Measurements from ENCODE around the gene PHF21A.

- TF ChIP-seq CTCF (IDR thresholded peaks at IDR 0.05; ENCODE audit: control extremely low read depth in 1 of 3, insufficient read depth in 1 of 3, low read depth in 1 of 3, low read length in 3 of 3) (no peak), GTF2F1 (IDR thresholded peaks at IDR 0.05; ENCODE audit: borderline replicate concordance, low read depth, low read length) (no peak), CEBPB (IDR thresholded peaks at IDR 0.05; ENCODE audit: low read depth, low read length) (no peak), ASH2L (IDR thresholded peaks at IDR 0.05; ENCODE audit: low read length) (no peak), EP300 (IDR thresholded peaks at IDR 0.05; ENCODE audit: borderline replicate concordance in 1 of 2, low read depth in 2 of 2, low read length in 2 of 2) (no peak), EZH2 (IDR thresholded peaks at IDR 0.05; ENCODE audit: low read depth, low read length, severe bottlenecking) (no peak)
- TF ChIP-seq, protein P1, sequence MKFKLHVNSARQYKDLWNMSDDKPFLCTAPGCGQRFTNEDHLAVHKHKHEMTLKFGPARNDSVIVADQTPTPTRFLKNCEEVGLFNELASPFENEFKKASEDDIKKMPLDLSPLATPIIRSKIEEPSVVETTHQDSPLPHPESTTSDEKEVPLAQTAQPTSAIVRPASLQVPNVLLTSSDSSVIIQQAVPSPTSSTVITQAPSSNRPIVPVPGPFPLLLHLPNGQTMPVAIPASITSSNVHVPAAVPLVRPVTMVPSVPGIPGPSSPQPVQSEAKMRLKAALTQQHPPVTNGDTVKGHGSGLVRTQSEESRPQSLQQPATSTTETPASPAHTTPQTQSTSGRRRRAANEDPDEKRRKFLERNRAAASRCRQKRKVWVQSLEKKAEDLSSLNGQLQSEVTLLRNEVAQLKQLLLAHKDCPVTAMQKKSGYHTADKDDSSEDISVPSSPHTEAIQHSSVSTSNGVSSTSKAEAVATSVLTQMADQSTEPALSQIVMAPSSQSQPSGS (IDR thresholded peaks at IDR 0.05; ENCODE audit: low read length): no peak
Measured at GRCh38 chr11:46047520-46047919, 73.7 kb downstream of the PHF21A start.
